Stimulated activated CD8-positive, alpha-beta memory T cell treated with anti-CD3 and anti-CD28 coated beads, Interleukin-7, amount 100 ng/mL, for 48 hours (primary cell): Measurements from ENCODE around the gene GAS5.
A peak's percentile ranks its signal among the peaks of the same experiment; 100 is the strongest.
"Not testable (repeated sequence)": the region's sequence is repeated elsewhere in the genome, so short reads cannot be mapped to it uniquely, and the experiment has no call there.

ENCODE experiments used
- DNase-seq, 2 donors: peaks; one replicate each; pipeline ENCODE4 v3.0.0-alpha.2; 2020; ENCODE audit warnings: low read depth in 1 of 2; ENCODE audit errors: extremely low read depth in 1 of 2

The GAS5 gene

GRCh38 chr1:173867753-173868265 is at the start of gene GAS5:
TSS of gene GAS5 (minus strand) at chr1:173867989.
- DNase-seq: peak; percentile 97 to 100

DNA sequence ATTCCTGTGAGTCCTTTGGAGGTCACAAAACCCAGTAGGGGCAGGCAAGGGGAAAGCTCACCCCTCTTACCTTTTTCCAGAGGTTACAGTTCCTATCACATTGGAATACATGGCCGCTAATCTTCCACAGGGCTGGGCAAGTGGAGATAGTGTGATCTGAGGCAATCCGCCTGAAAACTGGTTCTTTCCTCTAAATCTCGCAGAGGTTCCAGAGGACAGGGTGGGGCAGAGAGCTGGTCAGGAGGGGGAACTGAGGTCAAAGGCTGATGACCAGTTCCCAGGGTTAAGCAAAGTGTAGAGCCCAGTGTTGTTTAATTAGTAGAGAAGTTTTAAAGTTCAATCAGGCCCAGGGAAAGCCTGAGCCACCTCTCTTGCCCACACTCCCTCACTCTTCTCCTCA is 49.4 kb upstream of the GAS5 start, which contains the start of gene SERPINC1:
Gene SERPINC1 (minus strand): TSS at position 179 of the 400 bp plus-strand sequence. CDS start 68 bp downstream, at position 111.
- no peak for DNase-seq

DNA sequence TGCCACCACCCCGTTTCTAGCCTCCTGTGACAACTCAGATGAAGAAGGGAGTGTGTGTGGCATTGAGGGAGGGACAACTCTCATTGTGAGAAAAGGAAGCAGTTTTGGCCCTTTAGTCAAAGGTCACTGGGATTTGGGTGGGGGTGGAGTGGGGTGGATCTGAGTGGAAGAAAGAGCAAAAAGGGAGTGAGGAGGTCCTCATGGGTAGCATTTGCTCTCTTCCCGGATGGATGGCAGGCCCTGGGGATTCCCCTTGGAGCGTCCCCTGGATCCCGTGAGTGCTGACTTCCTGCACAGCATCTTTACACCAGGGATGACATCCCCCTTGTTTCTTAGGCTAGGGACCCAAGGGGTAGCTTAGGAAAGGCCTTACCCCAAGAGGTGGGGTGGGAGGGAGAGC is 48.9 kb upstream of the GAS5 start:
- no peak for DNase-seq

GRCh38 chr1:173915596-173915995 is 47.8 kb upstream of the GAS5 start:
- no peak for DNase-seq

DNA sequence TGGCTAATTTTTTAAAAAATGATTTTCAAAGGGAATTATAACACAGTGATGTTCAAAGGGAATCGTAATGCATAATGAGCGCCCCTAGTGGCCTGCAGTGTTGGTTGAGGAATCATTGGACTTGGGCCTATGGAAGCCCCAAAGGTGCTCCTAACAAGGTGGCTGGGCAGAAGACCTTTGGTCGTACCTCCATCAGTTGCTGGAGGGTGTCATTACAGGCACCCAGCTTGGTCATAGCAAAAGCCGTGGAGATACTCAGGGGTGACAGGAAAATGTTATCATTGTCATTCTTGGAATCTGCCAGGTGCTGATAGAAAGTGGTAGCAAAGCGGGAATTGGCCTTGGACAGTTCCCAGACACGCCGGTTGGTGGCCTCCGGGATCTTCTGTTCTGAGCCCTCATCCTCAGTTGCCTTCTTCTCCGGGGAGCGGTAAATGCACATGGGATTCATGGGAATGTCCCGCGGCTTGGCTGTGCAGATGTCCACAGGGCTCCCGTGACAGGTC is 46.6 kb upstream of the GAS5 start:
- peak in 1 of 2 donors; percentile 11 for DNase-seq

- no peak for DNase-seq
Measured at GRCh38 chr1:173913111-173913510, 45.3 kb upstream of the GAS5 start.

- DNase-seq: no peak
Measured at GRCh38 chr1:173903827-173904531, 36.2 kb upstream of the GAS5 start.

- DNase-seq: no peak
Measured at GRCh38 chr1:173900992-173901391, 33.2 kb upstream of the GAS5 start.

DNA sequence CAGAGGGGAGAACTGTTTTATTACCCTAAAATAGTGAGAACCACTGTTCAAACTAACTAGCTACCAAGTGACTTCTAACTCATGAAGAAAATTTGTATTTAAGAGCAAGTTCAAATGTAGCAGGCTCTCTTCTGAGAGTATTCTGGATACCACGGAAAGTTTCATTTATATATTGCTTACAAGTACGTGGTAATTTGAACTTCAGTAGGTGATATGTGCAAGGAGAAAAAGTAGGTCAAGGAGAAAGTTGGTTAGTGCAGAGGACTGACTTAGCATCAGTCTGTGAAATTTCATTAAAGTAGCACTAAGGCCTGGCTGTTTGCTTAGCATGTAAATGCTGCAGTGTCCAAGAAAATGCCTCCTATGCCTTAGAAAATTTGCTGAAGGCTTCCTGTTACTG is 32.6 kb upstream of the GAS5 start:
- no peak for DNase-seq

- DNase-seq: no peak
Measured at GRCh38 chr1:173894189-173894588, 26.4 kb upstream of the GAS5 start.

GRCh38 chr1:173893611-173894010 is 25.8 kb upstream of the GAS5 start:
- no peak for DNase-seq

GRCh38 chr1:173889885-173890284 is 22.1 kb upstream of the GAS5 start:
- no peak for DNase-seq

- DNase-seq: no peak
Measured at GRCh38 chr1:173888749-173889148, 21.0 kb upstream of the GAS5 start.

DNA sequence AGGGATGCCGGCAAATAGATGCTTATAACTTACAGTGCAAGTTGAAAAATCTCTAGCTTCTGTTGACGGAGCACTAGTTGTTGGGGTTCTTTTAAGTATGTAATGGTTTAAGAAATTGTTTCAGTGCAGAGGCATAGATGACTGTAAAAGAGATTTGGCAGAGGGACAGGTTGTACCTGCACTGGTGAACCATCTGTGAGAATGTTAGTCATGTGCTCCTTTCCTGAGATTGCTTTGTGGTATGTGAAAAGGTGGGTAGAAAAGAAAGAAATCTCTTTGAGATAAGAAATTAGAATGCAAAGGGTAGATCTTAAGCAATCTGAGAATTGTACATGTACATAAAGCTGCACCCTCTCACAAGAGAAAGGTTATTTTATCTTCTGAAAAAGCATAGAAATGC is 19.8 kb upstream of the GAS5 start:
- no peak for DNase-seq

GRCh38 chr1:173886746-173887611 is 19.2 kb upstream of the GAS5 start:
- no peak for DNase-seq

DNA sequence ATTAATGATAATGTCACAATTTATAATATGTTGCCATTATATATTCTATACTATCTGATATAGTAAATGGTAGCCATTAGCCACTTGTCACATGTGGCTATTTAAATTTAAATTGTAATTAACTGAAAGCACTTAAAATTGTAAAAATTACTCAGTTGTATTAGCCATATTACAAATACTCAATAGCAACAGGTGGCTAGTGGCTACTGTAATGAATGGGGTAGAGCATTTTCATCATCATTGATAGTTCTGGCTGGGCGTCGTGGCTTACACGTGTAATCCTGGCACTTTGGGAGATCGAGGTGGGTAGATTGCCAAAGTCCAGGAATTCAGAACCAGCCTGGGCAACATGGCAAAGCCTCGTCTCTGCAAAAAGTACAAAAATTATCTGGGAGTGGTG is 16.9 kb upstream of the GAS5 start:
- DNase-seq: no peak

DNA sequence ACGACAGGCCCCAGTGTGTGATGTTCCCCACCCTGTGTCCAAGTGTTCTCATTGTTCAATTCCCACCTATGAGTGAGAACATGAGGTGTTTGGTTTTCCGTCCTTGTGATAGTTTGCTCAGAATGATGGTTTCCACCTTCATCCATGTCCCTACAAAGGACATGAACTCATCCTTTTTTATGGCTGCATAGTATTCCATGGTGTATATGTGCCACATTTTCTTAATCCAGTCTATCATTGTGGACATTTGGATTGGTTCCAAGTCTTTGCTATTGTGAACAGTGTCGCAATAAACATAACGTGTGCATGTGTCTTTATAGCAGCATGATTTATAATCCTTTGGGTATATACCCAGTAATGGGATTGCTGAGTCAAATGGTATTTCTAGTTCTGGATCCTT is 13.3 kb upstream of the GAS5 start:
- not testable (repeated sequence) for DNase-seq

DNA sequence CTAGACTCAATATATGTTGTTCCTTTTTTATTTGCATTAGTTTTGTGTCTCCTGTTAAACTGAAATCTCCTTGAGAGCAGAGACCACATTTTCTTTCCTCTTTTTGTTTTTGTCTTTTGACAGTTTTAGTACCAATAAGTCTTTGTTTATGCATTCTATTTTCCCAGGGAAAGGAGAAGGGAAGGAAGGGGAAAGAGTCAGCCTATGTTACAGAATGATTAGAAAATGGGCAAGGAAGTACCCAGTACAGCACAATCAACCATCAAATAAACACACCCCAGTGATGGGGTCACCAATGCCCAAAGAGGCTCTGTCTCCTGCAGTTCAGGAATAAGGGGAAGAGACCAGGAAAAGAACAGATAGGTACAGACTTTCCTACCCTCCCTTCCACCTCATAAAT is 10.5 kb upstream of the GAS5 start:
- DNase-seq: no peak

DNA sequence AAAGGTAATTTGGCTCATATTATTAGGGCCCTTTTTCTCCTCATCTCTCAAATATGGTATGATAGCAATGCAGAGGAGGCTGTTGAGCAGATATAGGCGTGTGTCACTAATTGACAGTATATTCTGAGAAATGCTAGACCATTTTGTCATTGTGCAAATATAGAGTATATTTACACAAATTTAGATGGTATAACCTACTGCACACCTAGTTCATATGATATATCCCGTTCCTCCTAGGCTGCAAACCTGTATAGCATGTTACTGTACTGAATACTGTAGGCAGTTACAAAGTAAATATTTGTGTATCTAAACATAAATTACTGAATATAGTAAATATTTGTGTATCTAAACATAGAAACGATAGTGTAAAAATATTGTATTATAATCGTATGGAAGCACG is 8.9 kb upstream of the GAS5 start:
- DNase-seq: no peak

GRCh38 chr1:173871500-173871899 is 3.7 kb upstream of the GAS5 start:
- no peak for DNase-seq

- no peak for DNase-seq
Measured at GRCh38 chr1:173871091-173871490, 3.3 kb upstream of the GAS5 start.
